Neural progenitor cell (in vitro differentiated cells): ENCODE data around the gene SHC3. TPM values are rescaled to one million over a fixed set of nuclear protein-coding genes. Genes with fewer than 3 reads are reported as not detected.

Source experiments
- DNase-seq: peaks from one replicate; pipeline ENCODE4 v3.0.0-alpha.2; 2016; ENCODE audit warnings: low spot score
- H2AFZ ChIP-seq: fragments of 200-600 bp; sonication (generic); replicated peaks from 2 replicates; pipeline ENCODE4 v1.6.1; 2016; ENCODE audit warnings: antibody characterized with exemption
- H3F3A ChIP-seq: fragments of 200-600 bp; sonication (generic); 2 replicates; pipeline ENCODE4 v1.6.1; 2016; ENCODE audit warnings: antibody characterized with exemption, low read depth
- H3K27ac ChIP-seq: fragments of 200-600 bp; sonication (generic); 2 replicates; pipeline ENCODE4 v1.5.1; 2016; ENCODE audit warnings: mild to moderate bottlenecking
- H3K27me3 ChIP-seq: fragments of 200-600 bp; sonication (generic); 2 replicates; pipeline ENCODE4 v1.6.1; 2016; ENCODE audit warnings: mild to moderate bottlenecking, moderate library complexity
- H3K36me3 ChIP-seq: fragments of 200-600 bp; sonication (generic); 2 replicates; pipeline ENCODE4 v1.5.1; 2016
- H3K4me1 ChIP-seq: fragments of 200-600 bp; sonication (generic); 2 replicates; pipeline ENCODE4 v1.6.1; 2016; ENCODE audit warnings: mixed run types
- H3K4me2 ChIP-seq: fragments of 200-600 bp; sonication (generic); 2 replicates; pipeline ENCODE4 v1.6.1; 2016
- H3K4me3 ChIP-seq: fragments of 200-600 bp; sonication (generic); 2 replicates; pipeline ENCODE4 v1.5.1; 2016
- H3K79me2 ChIP-seq: fragments of 200-600 bp; sonication (generic); 2 replicates; pipeline ENCODE4 v1.6.1; 2016; ENCODE audit warnings: low read depth
- H3K9ac ChIP-seq: fragments of 200-600 bp; sonication (generic); 2 replicates; pipeline ENCODE4 v1.6.1; 2016
- H3K9me3 ChIP-seq: fragments of 200-600 bp; sonication (generic); 2 replicates; pipeline ENCODE4 v1.5.1; 2016; ENCODE audit warnings: low read depth
- H4K20me1 ChIP-seq: fragments of 200-600 bp; sonication (generic); 2 replicates; pipeline ENCODE4 v1.6.1; 2016; ENCODE audit warnings: low read depth
- H3K27ac Mint-ChIP-seq: 3 replicates; pipeline ENCODE4 v1.8.0; 2021; ENCODE audit warnings: mixed read lengths
- H3K27me3 Mint-ChIP-seq: 2 replicates; pipeline ENCODE4 v1.8.0; 2022; ENCODE audit warnings: low read depth, mild to moderate bottlenecking, inconsistent platforms, moderate library complexity, mixed read lengths; ENCODE audit not compliant: insufficient read depth
- H3K36me3 Mint-ChIP-seq: 3 replicates; pipeline ENCODE4 v1.8.0; 2021; ENCODE audit warnings: mixed read lengths
- H3K4me1 Mint-ChIP-seq: 3 replicates; pipeline ENCODE4 v1.8.0; 2021; ENCODE audit warnings: mixed read lengths
- H3K4me3 Mint-ChIP-seq: 3 replicates; pipeline ENCODE4 v1.8.0; 2021; ENCODE audit warnings: mild to moderate bottlenecking, moderate library complexity, mixed read lengths
- H3K9me3 Mint-ChIP-seq: 3 replicates; pipeline ENCODE4 v1.8.0; 2020; ENCODE audit warnings: mixed read lengths
- EZH2 ChIP-seq: fragments of 200-600 bp; sonication (generic); IDR thresholded peaks from 2 replicates; pipeline ENCODE4 v1.6.1; 2017; ENCODE audit warnings: antibody characterized with exemption, mild to moderate bottlenecking, moderate library complexity
- EZH2phosphoT487 ChIP-seq: fragments of 200-600 bp; sonication (generic); IDR thresholded peaks from 2 replicates; pipeline ENCODE4 v1.6.1; 2017; ENCODE audit warnings: antibody characterized with exemption
- total RNA-seq: library from RNA; depleted of rRNA; stranded (reverse); fragments of >200 nt; gene quantifications from 2 replicates; pipeline ENCODE4 v1.2.3, GENCODE V29; 2015; ENCODE audit warnings: low replicate concordance
- TF ChIP-seq, protein P1 (sequence below): fragments of 200-600 bp; sonication (generic); IDR thresholded peaks from 2 replicates; pipeline ENCODE4 v1.5.1; 2017; ENCODE audit warnings: antibody characterized with exemption, mild to moderate bottlenecking

SHC3 gene
- total RNA-seq, 1 donor from 2014 or later: 0.64 TPM

DNA sequence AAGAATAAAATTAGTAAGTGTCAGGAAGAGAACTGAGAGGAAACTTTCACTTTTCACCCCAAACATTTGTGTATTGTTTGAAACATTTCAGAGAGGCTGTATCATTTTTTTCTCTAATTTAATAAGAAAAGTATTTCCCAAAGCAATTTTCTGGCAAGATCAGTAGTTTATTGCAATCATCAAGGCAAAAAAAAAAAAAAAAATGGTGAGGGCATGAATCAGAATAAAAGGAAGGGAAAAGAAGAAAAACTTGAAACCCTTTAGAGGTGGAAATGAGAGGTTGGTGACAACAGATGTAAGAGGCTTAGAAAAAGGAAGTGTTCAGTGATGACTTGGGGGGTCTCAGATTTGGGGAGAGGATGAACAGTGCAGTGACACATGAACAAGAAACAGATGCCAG lies 13.3 kb downstream of the SHC3 start:
- Mint-ChIP-seq H3K27me3 (peaks cover 2% of the 10 kb centered on the region), H3K4me1 (peaks cover 2% of the 10 kb centered on the region), H3K4me3 (no peak overlapping the region), H3K9me3 (peaks cover 20% of the 10 kb centered on the region), H3K36me3 (peaks cover 49% of the 10 kb centered on the region), H3K27ac (no peak overlapping the region)
- no peaks in the 10 kb centered on the region for H3F3A ChIP-seq
- H3K9me3 ChIP-seq: no peaks in the 10 kb centered on the region
- no peak for TF ChIP-seq EZH2
- H2AFZ ChIP-seq: no peak overlapping the region
- no peaks in the 10 kb centered on the region for H3K4me1 ChIP-seq
- H3K36me3 ChIP-seq: no peaks in the 10 kb centered on the region
- H3K4me3 ChIP-seq: no peak overlapping the region
- H4K20me1 ChIP-seq: no peaks in the 10 kb centered on the region
- no peak overlapping the region for H3K4me2 ChIP-seq
- no peak overlapping the region for H3K9ac ChIP-seq
- no peaks in the 10 kb centered on the region for H3K27me3 ChIP-seq
- no peak for DNase-seq
- H3K79me2 ChIP-seq: no peaks in the 10 kb centered on the region
- no peak overlapping the region for H3K27ac ChIP-seq

- Mint-ChIP-seq H3K4me3 (no peak overlapping the region), H3K27me3 (no peaks in the 10 kb centered on the region), H3K9me3 (peaks cover 32% of the 10 kb centered on the region), H3K4me1 (peaks cover 2% of the 10 kb centered on the region), H3K27ac (no peak overlapping the region), H3K36me3 (peaks cover 53% of the 10 kb centered on the region)
- H2AFZ ChIP-seq: no peak overlapping the region
- no peaks in the 10 kb centered on the region for H3K9me3 ChIP-seq
- no peaks in the 10 kb centered on the region for H3K79me2 ChIP-seq
- TF ChIP-seq EZH2: no peak
- TF ChIP-seq EZH2phosphoT487: no peak
- TF ChIP-seq, protein P1, sequence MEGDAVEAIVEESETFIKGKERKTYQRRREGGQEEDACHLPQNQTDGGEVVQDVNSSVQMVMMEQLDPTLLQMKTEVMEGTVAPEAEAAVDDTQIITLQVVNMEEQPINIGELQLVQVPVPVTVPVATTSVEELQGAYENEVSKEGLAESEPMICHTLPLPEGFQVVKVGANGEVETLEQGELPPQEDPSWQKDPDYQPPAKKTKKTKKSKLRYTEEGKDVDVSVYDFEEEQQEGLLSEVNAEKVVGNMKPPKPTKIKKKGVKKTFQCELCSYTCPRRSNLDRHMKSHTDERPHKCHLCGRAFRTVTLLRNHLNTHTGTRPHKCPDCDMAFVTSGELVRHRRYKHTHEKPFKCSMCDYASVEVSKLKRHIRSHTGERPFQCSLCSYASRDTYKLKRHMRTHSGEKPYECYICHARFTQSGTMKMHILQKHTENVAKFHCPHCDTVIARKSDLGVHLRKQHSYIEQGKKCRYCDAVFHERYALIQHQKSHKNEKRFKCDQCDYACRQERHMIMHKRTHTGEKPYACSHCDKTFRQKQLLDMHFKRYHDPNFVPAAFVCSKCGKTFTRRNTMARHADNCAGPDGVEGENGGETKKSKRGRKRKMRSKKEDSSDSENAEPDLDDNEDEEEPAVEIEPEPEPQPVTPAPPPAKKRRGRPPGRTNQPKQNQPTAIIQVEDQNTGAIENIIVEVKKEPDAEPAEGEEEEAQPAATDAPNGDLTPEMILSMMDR: no peak
- no peaks in the 10 kb centered on the region for H3K36me3 ChIP-seq
- H3K4me3 ChIP-seq: no peak overlapping the region
- no peaks in the 10 kb centered on the region for H3K27me3 ChIP-seq
- no peak overlapping the region for H3K27ac ChIP-seq
- no peak for DNase-seq
- no peaks in the 10 kb centered on the region for H3F3A ChIP-seq
- no peak overlapping the region for H3K9ac ChIP-seq
- no peak overlapping the region for H3K4me2 ChIP-seq
- no peaks in the 10 kb centered on the region for H3K4me1 ChIP-seq
- no peaks in the 10 kb centered on the region for H4K20me1 ChIP-seq
Measured at GRCh38 chr9:89161221-89161620, 17.4 kb downstream of the SHC3 start.

DNA sequence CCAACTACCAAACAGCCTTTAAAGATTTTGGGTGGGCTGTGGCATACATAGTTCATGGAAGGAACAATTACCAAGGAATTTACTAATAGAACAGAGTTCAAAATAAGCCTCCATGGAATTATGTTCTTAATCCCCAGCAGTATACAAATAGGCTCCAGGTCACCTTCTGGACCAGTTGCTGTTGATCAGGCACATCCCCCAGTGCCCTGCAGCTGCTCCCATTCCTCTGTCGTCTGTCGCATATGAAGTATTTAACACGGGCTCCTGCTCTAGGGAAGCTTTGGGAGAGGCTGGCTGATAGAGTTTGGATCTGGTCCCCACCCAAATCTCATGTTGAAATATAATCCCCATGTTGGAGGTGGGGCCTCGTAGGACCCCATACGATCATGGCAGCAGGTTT lies 17.8 kb downstream of the SHC3 start:
- Mint-ChIP-seq H3K36me3 (peaks cover 53% of the 10 kb centered on the region), H3K9me3 (peaks cover 32% of the 10 kb centered on the region), H3K4me3 (no peak overlapping the region), H3K4me1 (peaks cover 2% of the 10 kb centered on the region), H3K27ac (no peak overlapping the region), H3K27me3 (no peaks in the 10 kb centered on the region)
- Histone ChIP-seq H3K9ac (no peak overlapping the region), H3K36me3 (no peaks in the 10 kb centered on the region), H3K79me2 (no peaks in the 10 kb centered on the region), H4K20me1 (no peaks in the 10 kb centered on the region), H3K27me3 (no peaks in the 10 kb centered on the region), H2AFZ (no peak overlapping the region), H3F3A (no peaks in the 10 kb centered on the region), H3K4me1 (no peaks in the 10 kb centered on the region), H3K9me3 (no peaks in the 10 kb centered on the region), H3K4me3 (no peak overlapping the region), H3K4me2 (no peak overlapping the region), H3K27ac (no peak overlapping the region)
- no peak for DNase-seq
- no peak for TF ChIP-seq EZH2
- TF ChIP-seq, protein P1: no peak
- TF ChIP-seq EZH2phosphoT487: no peak

DNA sequence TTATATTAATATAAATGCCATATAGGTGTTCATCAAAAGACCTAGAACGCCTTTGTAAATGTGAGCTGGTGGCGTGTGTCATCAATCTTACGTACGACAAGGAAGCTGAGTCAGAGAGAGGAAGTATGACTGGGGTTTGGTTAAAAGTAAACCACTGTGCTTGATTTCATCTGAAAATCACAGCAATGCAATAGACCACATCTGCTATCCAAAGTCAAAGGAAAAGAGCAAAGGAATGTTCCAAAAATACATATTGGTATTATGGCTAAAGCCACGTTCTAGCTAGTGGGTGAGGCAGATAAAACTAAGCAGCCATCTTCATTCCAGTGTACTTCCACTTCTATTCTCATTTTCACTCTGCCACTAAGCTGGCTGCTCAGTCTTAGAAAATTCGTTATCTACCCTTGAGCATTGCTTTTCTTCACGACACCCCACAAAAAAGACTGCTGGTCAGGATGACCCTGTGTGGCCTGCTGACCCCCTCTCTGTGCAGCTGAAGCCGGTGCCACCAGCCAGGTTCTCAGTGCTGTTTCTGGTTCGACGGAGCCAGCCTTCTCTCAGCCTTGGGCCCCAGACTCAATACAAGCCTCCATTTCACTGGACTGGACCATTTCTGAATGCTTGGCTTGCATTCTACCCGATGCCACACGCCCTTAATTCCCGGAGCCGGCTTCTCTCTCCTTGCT lies 23.8 kb downstream of the SHC3 start:
- no peak overlapping the region for H2AFZ ChIP-seq
- H3K9me3 Mint-ChIP-seq: peaks cover 13% of the 10 kb centered on the region
- no peaks in the 10 kb centered on the region for H4K20me1 ChIP-seq
- H3K4me1 ChIP-seq: no peaks in the 10 kb centered on the region
- no peak overlapping the region for H3K4me3 ChIP-seq
- H3K9ac ChIP-seq: no peak overlapping the region
- no peaks in the 10 kb centered on the region for H3F3A ChIP-seq
- no peak overlapping the region for H3K27ac Mint-ChIP-seq
- H3K4me3 Mint-ChIP-seq: no peak overlapping the region
- TF ChIP-seq, protein P1: no peak
- no peak for TF ChIP-seq EZH2phosphoT487
- TF ChIP-seq EZH2: no peak
- peaks cover 45% of the 10 kb centered on the region for H3K36me3 Mint-ChIP-seq
- no peak overlapping the region for H3K27ac ChIP-seq
- no peaks in the 10 kb centered on the region for H3K27me3 Mint-ChIP-seq
- no peaks in the 10 kb centered on the region for H3K27me3 ChIP-seq
- DNase-seq: no peak
- peaks cover 8% of the 10 kb centered on the region for H3K4me1 Mint-ChIP-seq
- H3K4me2 ChIP-seq: no peak overlapping the region
- H3K36me3 ChIP-seq: no peaks in the 10 kb centered on the region
- H3K79me2 ChIP-seq: no peaks in the 10 kb centered on the region
- no peaks in the 10 kb centered on the region for H3K9me3 ChIP-seq
